C4-2B (cell line): Measurements from ENCODE around the gene LPP.

Experiments used
- H3K27ac ChIP-seq: fragments of 450-650 bp; 2 replicates; pipeline ENCODE4 v1.5.1; 2017
- ZFX ChIP-seq: fragments of 450-650 bp; IDR thresholded peaks from 2 replicates; pipeline ENCODE4 v1.6.1; 2017
- TF ChIP-seq, protein P1 (sequence below): fragments of 450-650 bp; conservative IDR thresholded peaks from 2 replicates; pipeline ENCODE4 v1.5.1; 2017; ENCODE audit warnings: mild to moderate bottlenecking

The LPP gene

GRCh38 chr3:188518416-188518815, 364.5 kb downstream of the LPP start:
- H3K27ac ChIP-seq: no peak overlapping the region
- no peak for TF ChIP-seq ZFX
- TF ChIP-seq, protein P1, sequence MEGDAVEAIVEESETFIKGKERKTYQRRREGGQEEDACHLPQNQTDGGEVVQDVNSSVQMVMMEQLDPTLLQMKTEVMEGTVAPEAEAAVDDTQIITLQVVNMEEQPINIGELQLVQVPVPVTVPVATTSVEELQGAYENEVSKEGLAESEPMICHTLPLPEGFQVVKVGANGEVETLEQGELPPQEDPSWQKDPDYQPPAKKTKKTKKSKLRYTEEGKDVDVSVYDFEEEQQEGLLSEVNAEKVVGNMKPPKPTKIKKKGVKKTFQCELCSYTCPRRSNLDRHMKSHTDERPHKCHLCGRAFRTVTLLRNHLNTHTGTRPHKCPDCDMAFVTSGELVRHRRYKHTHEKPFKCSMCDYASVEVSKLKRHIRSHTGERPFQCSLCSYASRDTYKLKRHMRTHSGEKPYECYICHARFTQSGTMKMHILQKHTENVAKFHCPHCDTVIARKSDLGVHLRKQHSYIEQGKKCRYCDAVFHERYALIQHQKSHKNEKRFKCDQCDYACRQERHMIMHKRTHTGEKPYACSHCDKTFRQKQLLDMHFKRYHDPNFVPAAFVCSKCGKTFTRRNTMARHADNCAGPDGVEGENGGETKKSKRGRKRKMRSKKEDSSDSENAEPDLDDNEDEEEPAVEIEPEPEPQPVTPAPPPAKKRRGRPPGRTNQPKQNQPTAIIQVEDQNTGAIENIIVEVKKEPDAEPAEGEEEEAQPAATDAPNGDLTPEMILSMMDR: no peak

GRCh38 chr3:188518835-188519452, 365.0 kb downstream of the LPP start:
- no peak overlapping the region for H3K27ac ChIP-seq
- TF ChIP-seq ZFX: no peak
- TF ChIP-seq, protein P1: no peak

DNA sequence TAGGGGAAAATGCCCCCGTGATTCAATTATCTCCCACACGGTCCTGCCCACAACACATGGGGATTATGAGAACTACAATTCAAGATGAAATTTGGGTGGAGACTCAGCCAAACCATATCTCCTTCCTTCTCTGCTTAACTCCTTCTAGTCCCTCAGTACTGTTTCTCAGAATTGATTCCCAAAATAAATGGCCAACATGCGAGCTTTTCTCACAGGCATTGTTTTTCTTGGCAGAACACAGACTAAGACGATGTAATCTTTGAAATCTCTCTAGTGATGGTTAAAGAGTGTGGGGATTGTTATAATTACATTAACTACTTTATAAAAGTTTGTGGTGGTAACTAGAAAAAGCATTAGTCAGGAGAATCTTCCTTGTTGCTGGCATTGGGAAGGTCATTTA, 366.5 kb downstream of the LPP start:
- TF ChIP-seq ZFX: no peak
- TF ChIP-seq, protein P1: no peak
- H3K27ac ChIP-seq: 0 out of 2 replicates have a peak overlapping the region, but pooled peaks have one; percentile 30

- no peak overlapping the region for H3K27ac ChIP-seq
- TF ChIP-seq ZFX: no peak
Observed at GRCh38 chr3:188522115-188522514, 368.2 kb downstream of the LPP start.

GRCh38 chr3:188523291-188523690, 369.3 kb downstream of the LPP start:
- no peak overlapping the region for H3K27ac ChIP-seq
- TF ChIP-seq ZFX: no peak
- TF ChIP-seq, protein P1: no peak

DNA sequence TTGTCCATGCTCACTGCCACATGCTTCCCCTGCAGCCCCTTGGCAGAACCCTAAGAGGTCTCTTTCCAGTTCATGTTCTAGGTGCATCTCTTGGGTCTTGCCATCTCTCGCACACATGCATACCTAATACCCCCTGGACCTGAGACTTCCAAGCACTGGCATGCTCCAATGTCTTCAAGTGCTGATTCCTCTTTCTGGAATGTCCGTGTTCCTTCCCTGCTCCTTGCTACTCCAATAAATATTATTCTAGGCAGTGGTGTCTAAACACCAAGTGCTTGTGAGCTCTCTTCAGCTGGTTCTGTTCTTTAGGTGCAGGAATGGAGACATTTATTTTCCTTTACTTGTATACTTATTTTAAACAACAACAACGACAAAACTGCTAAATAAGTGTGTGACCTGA, 370.1 kb downstream of the LPP start:
- TF ChIP-seq ZFX: no peak
- TF ChIP-seq, protein P1: no peak
- H3K27ac ChIP-seq: no peak overlapping the region

GRCh38 chr3:188526057-188526456, 372.1 kb downstream of the LPP start:
- no peak for TF ChIP-seq ZFX
- TF ChIP-seq, protein P1: peak; percentile 4; the same call in 1 of the 2 replicates
- no peak overlapping the region for H3K27ac ChIP-seq

- H3K27ac ChIP-seq: no peak overlapping the region
- TF ChIP-seq, protein P1: no peak
- no peak for TF ChIP-seq ZFX
Observed at GRCh38 chr3:188527389-188527788, 373.4 kb downstream of the LPP start.
